Measurements from ENCODE around the gene ATP7A. TPM values are rescaled to one million over a fixed set of nuclear protein-coding genes. Genes with fewer than 3 reads are reported as not detected.
"Not testable (repeated sequence)": the region's sequence is repeated elsewhere in the genome, so short reads cannot be mapped to it uniquely, and the experiment has no call there.

ATP7A gene
- total RNA-seq, 1 donor from 2014 or later = 2.3 TPM

- ATAC-seq (peak; percentile 88), DNase-seq (ENCODE audit: low spot score) (no peak)
Observed at GRCh38 chrX:78024349-78025059, 114.0 kb downstream of the ATP7A start.

- ATAC-seq = no peak
- DNase-seq (ENCODE audit: low spot score) = no peak
Observed at GRCh38 chrX:78027798-78028197, 117.3 kb downstream of the ATP7A start.

GRCh38 chrX:78029663-78030062, 119.2 kb downstream of the ATP7A start:
- ATAC-seq = no peak
- no peak for DNase-seq (ENCODE audit: low spot score)

- DNase-seq (ENCODE audit: low spot score) (no peak), ATAC-seq (no peak)
Observed at GRCh38 chrX:78035061-78035460, 124.6 kb downstream of the ATP7A start.

- no peak for ATAC-seq
- no peak for DNase-seq (ENCODE audit: low spot score)
Observed at GRCh38 chrX:78037881-78038280, 127.4 kb downstream of the ATP7A start.

- no peak for ATAC-seq
Observed at GRCh38 chrX:78042601-78043000, 132.1 kb downstream of the ATP7A start.

GRCh38 chrX:78046362-78046761, 135.9 kb downstream of the ATP7A start:
- ATAC-seq = no peak
- DNase-seq (ENCODE audit: low spot score) = no peak

More at GRCh38 chrX:78042601-78043000, 132.1 kb downstream of the ATP7A start:
- DNase-seq (ENCODE audit: low spot score) = no peak

- DNase-seq (ENCODE audit: low spot score) (no peak), ATAC-seq (no peak)
Observed at GRCh38 chrX:78048052-78048451, 137.6 kb downstream of the ATP7A start.

GRCh38 chrX:78063687-78064086, 153.2 kb downstream of the ATP7A start:
- no peak for DNase-seq (ENCODE audit: low spot score)
- no peak for ATAC-seq

GRCh38 chrX:78064152-78064551, 153.7 kb downstream of the ATP7A start:
- ATAC-seq (no peak), DNase-seq (ENCODE audit: low spot score) (no peak)

- not testable (repeated sequence) for ATAC-seq; DNase-seq (ENCODE audit: low spot score)
Observed at GRCh38 chrX:78064698-78065601, 154.5 kb downstream of the ATP7A start.

- ATAC-seq (no peak), DNase-seq (ENCODE audit: low spot score) (no peak)
Observed at GRCh38 chrX:78066110-78066509, 155.6 kb downstream of the ATP7A start.

GRCh38 chrX:78071331-78071730, 160.8 kb downstream of the ATP7A start:
- DNase-seq (ENCODE audit: low spot score) = no peak
- no peak for ATAC-seq

GRCh38 chrX:78073147-78074077, 162.9 kb downstream of the ATP7A start:
- DNase-seq (ENCODE audit: low spot score) = not testable (repeated sequence)

GRCh38 chrX:78074088-78074487, 163.6 kb downstream of the ATP7A start:
- ATAC-seq (no peak), DNase-seq (ENCODE audit: low spot score) (no peak)

More at GRCh38 chrX:78073147-78074077, 162.9 kb downstream of the ATP7A start:
- ATAC-seq = not testable (repeated sequence)

GRCh38 chrX:78075787-78076389, 165.4 kb downstream of the ATP7A start:
- DNase-seq (ENCODE audit: low spot score) (no peak), ATAC-seq (no peak)

GRCh38 chrX:78081413-78081812, 170.9 kb downstream of the ATP7A start:
- not testable (repeated sequence) for DNase-seq (ENCODE audit: low spot score); ATAC-seq

- DNase-seq (ENCODE audit: low spot score) (no peak), ATAC-seq (no peak)
Observed at GRCh38 chrX:78092296-78092695, 181.8 kb downstream of the ATP7A start.

GRCh38 chrX:78098108-78098507, 187.6 kb downstream of the ATP7A start:
- ATAC-seq = no peak
- DNase-seq (ENCODE audit: low spot score) = no peak
